ENCODE data around the gene GARIN3.

DNA sequence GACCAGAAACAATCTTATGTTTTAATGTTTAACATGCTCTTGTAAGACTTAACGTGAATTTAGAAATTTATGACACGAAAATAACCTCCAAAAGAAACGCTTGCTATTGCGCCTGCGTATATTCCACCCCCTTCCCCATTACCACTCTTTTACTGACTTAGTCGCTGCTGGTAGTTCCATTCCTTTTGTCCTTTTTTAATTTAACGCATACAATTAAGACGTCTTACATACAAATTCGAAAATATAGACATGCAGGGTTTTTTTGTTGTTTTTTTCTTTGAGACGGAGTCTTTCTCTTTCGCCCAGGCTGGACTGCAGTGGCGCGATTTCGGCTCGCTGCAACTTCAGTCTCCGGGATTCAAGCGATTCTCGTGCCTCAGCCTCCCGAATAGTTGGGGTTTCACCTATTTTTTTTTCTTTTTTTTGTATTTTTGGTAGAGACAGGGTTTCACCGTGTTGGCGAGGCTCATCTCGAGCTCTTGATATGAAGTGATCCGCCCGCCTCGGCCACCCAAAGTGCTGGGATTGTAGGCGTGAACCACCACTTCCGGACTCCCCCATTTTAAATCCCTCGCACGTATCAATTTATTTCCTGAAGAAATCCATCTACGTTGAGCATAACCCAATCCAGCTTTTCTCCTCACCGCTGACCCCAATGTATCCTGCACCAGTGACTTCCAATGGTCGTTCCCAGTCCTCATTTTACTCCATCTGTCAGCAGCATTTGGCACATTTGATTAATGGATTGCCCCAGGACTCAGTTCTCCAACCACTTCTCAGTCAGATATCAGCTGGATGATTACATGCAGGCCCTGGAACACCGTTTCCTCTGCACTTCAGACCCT, 22.7 kb downstream of the GARIN3 start:
- TF ChIP-seq, protein P1, sequence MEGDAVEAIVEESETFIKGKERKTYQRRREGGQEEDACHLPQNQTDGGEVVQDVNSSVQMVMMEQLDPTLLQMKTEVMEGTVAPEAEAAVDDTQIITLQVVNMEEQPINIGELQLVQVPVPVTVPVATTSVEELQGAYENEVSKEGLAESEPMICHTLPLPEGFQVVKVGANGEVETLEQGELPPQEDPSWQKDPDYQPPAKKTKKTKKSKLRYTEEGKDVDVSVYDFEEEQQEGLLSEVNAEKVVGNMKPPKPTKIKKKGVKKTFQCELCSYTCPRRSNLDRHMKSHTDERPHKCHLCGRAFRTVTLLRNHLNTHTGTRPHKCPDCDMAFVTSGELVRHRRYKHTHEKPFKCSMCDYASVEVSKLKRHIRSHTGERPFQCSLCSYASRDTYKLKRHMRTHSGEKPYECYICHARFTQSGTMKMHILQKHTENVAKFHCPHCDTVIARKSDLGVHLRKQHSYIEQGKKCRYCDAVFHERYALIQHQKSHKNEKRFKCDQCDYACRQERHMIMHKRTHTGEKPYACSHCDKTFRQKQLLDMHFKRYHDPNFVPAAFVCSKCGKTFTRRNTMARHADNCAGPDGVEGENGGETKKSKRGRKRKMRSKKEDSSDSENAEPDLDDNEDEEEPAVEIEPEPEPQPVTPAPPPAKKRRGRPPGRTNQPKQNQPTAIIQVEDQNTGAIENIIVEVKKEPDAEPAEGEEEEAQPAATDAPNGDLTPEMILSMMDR (IDR thresholded peaks at IDR 0.05; ENCODE audit: insufficient read depth, low read length, poor library complexity, severe bottlenecking), result no peak
- no peak for TF ChIP-seq EZH2phosphoT487 (conservative IDR thresholded peaks at IDR 0.05; ENCODE audit: low read length)

All from SU-DHL-6 (cell line).